ENCODE results near the gene NPFF.

The NPFF gene

DNA sequence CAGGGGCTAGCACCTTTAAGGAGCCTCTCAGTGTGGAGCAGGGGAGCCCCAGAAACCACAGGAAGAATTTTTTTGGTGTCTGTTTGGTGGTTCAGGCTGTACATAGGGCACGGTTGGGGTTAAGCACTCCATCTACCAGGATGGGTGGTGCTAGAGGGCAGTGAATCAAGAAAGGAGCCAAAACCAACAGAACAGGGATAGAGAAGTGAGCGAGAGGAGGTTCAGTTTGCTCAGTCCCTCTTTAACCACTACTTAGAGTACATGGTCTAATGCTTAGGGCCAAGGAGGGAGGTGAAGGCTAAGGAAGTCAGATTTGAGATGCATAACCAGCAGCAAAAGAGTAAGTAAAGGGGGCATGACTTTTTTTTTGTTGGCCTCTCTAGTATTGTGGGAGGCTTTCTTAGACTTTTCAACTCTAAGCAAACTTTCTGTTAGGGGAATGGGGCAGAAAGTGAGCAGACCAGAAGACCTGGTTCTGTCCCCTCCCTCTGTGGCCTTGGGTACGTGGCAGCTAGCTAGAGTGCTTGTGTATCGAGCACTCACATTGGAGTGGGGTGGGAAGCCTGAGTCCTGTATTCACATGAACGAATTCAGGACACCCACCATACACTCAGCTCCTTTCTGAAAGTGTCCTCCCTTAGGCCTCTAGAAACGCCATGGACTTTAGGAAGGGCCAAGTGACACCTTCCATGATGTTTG is 6.6 kb upstream of the NPFF start:
- DNase-seq: no peak

GRCh38 chr12:53510181-53510812 is 3.0 kb upstream of the NPFF start:
- DNase-seq: no peak

DNA sequence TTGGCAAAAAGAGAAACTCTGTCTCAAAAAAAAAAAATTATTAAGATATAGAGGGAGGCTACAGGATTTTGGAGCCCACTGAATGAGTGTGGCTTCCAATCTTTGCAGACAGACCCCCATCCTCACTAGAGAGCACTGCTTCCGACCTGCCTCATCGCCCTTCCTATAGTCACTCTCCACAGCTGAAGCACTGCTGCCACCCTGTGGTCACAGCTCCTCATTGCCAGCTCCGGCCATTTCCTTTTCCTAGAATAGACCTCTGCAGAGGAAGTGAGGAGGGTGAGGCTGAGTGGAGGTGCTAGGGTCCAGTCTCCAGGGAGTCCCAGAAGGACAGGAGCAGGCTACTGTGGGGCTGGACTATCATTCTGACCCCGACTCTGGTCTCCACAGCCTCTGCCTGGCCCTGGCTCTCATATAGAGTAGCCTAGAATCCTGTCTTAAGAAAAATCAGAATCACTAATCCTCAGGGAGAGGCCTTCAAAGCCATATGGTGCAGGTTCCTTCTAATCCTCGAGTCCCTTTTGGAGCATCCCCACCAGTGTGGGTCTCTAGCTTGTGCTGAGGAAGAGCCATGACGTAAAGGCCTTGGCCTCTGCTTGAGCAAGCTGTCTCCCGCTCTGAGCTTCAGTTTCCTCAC is 1.4 kb upstream of the NPFF start:
- DNase-seq: peak; percentile 85

DNA sequence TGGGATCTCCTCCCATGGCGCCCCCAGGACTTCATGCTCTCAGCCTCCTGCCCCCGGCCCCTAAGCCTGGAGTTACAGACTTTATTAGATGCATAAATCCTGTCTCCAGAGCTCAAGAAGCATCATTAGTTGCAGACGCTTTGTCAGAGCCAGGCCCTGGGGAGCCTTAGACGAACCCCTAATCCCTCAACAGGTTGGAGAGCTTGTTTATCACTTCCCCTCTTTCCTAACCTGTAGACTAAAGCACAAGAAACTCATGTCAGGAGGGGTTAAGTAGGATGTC is 260 bp upstream of the NPFF start:
- DNase-seq: no peak

DNA sequence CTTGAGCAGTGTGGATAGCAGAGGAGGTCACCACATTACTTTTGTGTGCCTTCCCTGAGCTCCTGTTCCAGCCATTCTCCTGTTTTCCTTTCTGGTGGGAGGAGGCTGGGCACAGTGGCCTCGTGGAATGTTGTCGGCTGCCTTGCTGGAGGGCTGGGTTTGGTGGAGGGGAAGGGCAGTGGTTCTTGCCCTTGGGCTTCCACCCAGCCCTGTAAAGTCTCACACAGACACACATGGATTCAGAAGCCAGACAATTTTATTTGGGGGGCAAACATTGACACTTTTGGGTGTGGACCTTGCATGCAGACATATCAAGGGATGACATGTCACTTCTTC is 866 bp downstream of the NPFF start:
- peak; percentile 28 for DNase-seq

DNA sequence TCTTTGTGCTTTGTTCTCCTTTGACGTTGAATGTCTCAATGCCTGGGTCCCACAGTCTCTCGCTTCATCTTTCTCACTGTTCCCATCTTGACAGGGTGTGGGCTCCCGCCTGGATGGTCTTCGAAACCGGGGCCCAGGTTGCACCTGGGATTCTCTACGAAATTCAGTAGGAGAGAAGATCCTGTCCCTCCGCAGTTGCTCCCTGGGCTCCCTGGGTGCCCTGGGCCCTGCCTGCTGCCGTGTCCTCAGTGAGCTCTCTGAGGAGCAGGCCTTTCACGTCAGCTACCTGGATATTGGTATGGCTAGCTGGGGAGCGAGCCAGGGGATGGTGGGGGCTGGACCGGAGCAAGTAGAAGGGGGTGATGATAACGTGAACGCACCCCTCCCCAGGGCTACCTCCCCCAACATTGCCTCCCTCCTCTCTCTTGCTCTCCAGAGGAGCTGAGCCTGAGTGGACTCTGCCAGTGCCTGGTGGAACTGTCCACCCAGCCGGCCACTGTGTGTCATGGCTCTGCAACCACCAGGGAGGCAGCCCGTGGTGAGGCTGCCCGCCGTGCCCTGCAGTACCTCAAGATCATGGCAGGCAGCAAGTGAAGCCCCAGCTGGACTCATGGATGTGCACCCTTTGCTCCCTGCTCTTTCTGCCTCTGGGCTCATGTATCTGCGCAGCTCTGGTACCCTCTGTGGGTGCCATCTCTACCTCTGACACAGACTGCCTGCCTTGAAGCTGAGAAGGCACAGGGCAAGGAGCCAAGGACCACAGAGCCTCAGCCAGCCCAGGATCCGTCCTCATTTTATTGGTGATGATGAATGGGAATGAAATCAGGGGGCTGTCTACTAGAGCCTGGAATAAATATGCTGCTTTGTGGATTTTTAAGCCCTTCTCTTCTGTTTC is 1.5 kb downstream of the NPFF start:
- DNase-seq: no peak

- DNase-seq: no peak
Measured at GRCh38 chr12:53505086-53505485, 2.2 kb downstream of the NPFF start.

- DNase-seq: no peak
Measured at GRCh38 chr12:53504004-53504920, 3.0 kb downstream of the NPFF start.

GRCh38 chr12:53502983-53503728 is 4.1 kb downstream of the NPFF start:
- DNase-seq: no peak

DNA sequence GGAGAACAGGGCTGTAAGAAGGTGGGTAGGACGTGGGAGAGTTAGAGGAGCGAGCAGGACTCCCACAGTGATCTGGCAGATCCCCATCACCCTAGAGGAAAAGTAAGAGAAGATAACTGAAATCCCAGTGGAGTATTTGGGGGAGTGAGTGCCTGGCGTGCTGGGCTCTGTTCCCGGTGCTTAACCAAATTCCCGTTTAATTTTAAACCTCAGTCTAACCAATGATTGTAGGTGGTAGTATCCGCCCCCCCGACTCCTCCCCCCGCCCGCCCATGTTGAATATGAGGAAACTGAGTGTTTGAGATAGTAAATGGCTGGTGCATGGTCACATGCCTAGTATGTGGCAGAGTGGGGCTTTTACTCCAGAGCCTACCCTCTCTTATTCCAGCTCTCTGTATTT is 5.0 kb downstream of the NPFF start:
- DNase-seq: no peak

GRCh38 chr12:53501615-53502181 is 5.6 kb downstream of the NPFF start:
- no peak for DNase-seq

DNA sequence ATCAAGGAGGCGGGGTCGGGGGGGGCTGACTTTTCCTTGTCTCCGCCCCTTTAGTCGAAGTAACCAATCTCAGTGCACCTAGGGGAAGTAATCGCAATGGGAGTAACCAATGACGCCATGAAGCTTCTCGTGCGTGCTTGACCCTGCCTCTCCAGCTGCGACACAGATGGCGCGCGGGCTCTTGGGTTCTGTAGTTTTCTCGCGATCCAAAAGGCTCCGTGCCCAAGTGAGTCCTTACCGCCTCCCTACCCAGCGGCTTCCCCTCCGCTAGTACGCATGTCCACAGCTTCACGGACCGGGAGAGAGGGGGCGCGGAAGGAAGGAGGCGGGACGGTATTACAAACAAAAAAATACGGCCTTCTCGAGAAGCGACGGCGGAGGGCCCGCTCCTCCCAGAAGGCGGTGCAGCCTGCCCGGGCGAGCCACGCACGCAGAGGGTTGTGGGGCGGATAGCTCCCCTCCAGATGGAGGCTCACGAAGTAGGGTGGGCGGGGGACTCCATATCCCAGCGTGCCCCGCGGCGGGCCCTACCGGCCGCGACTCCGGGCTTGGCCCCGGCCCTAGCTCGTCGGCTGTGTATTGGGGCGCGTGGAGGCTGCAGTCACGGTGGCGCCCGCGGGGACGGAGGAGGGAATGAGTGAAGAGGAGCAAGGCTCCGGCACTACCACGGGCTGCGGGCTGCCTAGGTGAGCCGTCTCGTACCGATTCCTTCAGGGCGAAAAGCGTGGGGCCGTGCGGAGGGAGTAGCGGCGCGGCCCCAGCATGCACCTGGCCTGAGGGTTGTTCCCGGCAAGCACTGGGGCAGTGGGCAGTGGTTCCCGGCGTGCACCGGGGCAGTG is 6.3 kb downstream of the NPFF start, which contains the start of gene TARBP2:
Gene TARBP2, plus strand, starts transcription at position 508 of the 839 bp plus-strand sequence. Its CDS starts 126 bp downstream, at position 634.
- peak; percentile 99 for DNase-seq

GRCh38 chr12:53500142-53500775 is 7.0 kb downstream of the NPFF start:
- no peak for DNase-seq

DNA sequence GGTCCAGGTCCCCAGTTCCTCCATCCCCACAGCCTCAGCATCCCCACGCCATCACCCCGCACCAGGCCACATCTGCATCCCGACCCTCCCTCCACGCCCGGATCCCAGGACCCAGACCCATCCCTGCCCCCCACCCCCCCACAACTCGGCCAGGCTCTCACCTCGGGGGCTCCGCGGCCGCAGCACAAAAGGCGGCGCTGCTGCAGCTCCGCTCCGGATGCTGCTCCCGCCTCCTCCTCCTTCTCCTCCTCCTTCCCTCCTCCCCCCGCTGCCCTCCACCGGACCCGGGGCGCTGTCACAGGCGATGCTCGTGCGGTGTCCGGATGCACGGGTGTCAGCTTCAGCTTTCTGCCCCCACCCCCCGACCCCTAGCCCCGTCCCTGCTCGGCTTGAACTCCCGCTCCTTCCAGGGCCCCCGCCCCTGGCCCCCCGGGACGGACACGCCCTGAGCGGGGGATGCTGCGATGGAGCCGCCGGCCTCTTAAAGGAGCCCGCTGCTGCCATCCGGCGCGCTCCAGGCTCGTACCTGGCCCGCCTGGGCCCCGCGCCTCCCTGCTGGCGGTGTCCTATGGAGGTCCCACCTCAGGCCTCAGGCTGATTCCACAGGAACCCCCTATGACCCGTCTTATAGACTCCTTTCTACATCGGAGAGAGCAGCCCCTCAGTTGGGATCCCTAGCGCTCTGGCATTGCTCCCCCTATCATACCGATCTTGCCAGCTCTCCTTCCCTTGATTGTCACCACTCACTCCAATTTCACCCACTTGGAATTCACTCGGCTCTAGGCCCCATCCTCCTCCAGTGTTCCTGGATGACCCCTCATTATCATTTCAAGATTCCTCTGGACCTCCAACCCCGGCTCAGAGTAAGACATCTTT is 7.8 kb downstream of the NPFF start, which contains the start of gene MAP3K12:
Gene MAP3K12, minus strand, starts transcription at position 193 of the 876 bp plus-strand sequence. CDS start 12,067 bp downstream, outside the sequence.
- peak; percentile 83 for DNase-seq

GRCh38 chr12:53498235-53498630 is 9.1 kb downstream of the NPFF start:
- DNase-seq: no peak

DNA sequence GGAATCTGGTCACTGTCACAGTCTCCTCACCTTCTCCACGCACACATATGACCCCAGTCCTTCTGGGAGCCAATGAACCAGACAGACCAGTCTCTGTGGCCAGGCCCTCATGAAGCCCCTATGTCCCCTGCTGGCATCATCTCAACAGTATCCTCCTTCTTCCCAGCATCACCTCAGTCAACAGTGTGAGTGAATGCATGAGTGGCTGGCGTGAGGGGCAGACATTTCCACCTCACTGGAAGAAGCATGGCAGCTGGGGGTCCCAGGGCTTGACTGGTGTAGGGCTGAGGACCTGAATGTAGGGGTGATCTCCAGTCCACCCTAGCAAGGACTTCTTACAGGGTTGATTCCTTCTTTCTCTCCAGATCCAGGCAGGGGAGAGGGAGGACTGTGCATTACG is 9.8 kb downstream of the NPFF start:
- DNase-seq: no peak

- DNase-seq: no peak
Measured at GRCh38 chr12:53496752-53497032, 10.6 kb downstream of the NPFF start.

GRCh38 chr12:53495903-53496751 is 11.2 kb downstream of the NPFF start:
- DNase-seq: peak; percentile 76
